Mesodermal cell (in vitro differentiated cells): Measurements from ENCODE around the gene SLC16A11. TPM values are rescaled to one million over a fixed set of nuclear protein-coding genes. Genes with fewer than 3 reads are reported as not detected.
"Not testable (repeated sequence)": the region's sequence is repeated elsewhere in the genome, so short reads cannot be mapped to it uniquely, and the experiment has no call there.

Source experiments
- H3K27ac ChIP-seq: 2 replicates; pipeline ENCODE4 v1.7.0; 2013; ENCODE audit warnings: mild to moderate bottlenecking, low read depth, low read length, moderate library complexity; ENCODE audit not compliant: severe bottlenecking
- H3K36me3 ChIP-seq: 2 replicates; pipeline ENCODE4 v1.7.1; 2013; ENCODE audit warnings: mild to moderate bottlenecking, low read length, moderate library complexity; ENCODE audit not compliant: control insufficient read depth, insufficient read depth
- H3K4me1 ChIP-seq: one replicate; pipeline ENCODE4 v1.7.1; 2013; ENCODE audit warnings: mild to moderate bottlenecking, low read length; ENCODE audit not compliant: insufficient read depth, control insufficient read depth, poor library complexity, severe bottlenecking
- H3K4me3 ChIP-seq: 2 replicates; pipeline ENCODE4 v1.7.0; 2013; ENCODE audit warnings: low read length, control low read depth, mild to moderate bottlenecking; ENCODE audit not compliant: insufficient read depth, poor library complexity, severe bottlenecking; ENCODE audit errors: extremely low read depth
- H3K9me3 ChIP-seq: 2 replicates; pipeline ENCODE4 v1.7.1; 2013; ENCODE audit warnings: mild to moderate bottlenecking, low read length, moderate library complexity; ENCODE audit not compliant: control insufficient read depth
- WGBS, 2 experiments: methylation state at CpG; one replicate each; pipeline ENCODE4 v1.1.5; 2013; ENCODE audit warnings: missing lambda C conversion rate in 2 of 2; ENCODE audit not compliant: insufficient coverage in 2 of 2; 5-methylcytosine and 5-hydroxymethylcytosine counted together
- polyA plus RNA-seq, 2 experiments: library from polyadenylated mRNA; stranded (reverse); fragments of 50-300 nt; gene quantifications; one replicate each; pipeline ENCODE4 v1.2.3, GENCODE V29; 2013

Gene SLC16A11, protein sequence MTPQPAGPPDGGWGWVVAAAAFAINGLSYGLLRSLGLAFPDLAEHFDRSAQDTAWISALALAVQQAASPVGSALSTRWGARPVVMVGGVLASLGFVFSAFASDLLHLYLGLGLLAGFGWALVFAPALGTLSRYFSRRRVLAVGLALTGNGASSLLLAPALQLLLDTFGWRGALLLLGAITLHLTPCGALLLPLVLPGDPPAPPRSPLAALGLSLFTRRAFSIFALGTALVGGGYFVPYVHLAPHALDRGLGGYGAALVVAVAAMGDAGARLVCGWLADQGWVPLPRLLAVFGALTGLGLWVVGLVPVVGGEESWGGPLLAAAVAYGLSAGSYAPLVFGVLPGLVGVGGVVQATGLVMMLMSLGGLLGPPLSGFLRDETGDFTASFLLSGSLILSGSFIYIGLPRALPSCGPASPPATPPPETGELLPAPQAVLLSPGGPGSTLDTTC
- polyA plus RNA-seq (2013, experiment 1 of 2): 0.33 TPM
- polyA plus RNA-seq (2013, experiment 2 of 2): not detected

DNA sequence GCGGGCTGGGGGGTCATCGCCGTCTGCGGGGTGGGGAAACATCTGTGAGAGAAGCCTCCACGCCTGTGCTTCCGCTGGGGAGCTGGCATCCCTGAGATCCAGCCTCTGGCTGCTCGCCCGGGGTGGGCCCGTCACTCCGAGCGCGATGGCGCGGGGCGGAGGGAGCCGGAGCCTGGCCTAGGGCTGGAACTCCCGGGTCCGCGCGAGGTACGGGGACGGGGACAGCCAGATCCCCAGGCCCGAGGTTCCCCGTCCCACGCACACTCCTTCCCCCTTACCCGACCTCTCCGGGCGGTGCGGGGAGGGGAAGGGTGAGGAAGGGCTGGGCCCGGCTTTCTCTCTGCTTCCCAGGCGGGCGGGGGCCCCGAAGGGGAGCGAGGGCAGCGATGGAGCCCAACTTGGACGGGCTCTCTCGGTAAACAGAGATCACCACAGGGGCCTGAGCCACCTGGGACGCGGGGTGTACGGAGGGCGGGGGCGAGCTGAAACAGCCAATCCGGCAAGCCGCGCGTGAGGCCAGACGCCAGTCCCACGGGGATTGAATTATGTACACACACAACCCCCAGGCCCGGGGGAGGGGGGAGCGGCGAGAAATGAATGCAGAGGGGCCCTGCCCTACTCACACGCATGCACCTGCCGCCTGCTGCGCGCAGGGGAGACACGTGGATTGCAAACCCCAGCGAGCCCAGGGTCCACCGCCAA is at the start of gene SLC16A11:
SLC16A11 (minus strand) TSS at position 596 of the 702 bp plus-strand sequence; CDS start at position 17, 579 bp downstream.
- Histone ChIP-seq H3K4me1 (peaks cover 18% of the 10 kb centered on the region), H3K4me3 (peak within 1 kb of the TSS; percentile 17), H3K27ac (no peak within 1 kb of the TSS), H3K9me3 (no peaks in the 10 kb centered on the region), H3K36me3 (no peaks in the 10 kb centered on the region)
- 4 to 8% methylated on average over 28 to 34 of the region's 58 CpGs for WGBS, 2 experiments

DNA sequence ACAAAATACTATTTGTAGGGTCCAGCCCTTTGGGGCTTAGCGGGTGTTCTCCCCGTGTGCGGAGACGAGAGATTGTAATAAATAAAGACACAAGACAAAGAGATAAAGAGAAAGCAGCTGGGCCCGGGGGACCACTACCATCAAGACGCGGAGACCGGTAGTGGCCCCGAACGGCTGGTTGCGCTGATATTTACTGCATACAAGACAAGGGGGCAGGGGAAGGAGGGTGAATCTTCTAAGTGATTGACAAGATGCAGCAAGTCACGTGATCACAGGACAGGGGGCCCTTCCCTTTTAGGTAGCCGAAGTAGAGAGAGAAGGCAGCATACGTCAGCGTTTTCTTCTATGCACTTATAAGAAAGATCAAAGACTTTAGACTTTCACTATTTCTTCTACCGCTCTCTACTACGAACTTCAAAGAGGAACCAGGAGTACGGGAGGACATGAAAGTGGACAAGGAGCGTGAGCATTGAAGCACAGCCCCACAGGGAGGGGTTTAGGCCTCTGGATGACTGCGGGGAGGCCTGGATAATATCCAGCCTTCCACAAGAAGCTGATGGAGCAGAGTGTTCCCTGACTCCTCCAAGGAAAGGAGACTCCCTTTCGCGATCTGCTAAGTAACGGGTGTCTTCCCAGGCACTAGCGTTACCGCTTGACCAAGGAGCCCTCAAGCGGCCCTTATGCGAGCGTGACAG is 47.6 kb upstream of the SLC16A11 start:
- H3K4me1 ChIP-seq, H3K4me3 ChIP-seq, H3K27ac ChIP-seq, H3K9me3 ChIP-seq, H3K36me3 ChIP-seq: not testable (repeated sequence)
- WGBS, 2 experiments: 83% methylated on average over 9 to 10 of the region's 28 CpGs

DNA sequence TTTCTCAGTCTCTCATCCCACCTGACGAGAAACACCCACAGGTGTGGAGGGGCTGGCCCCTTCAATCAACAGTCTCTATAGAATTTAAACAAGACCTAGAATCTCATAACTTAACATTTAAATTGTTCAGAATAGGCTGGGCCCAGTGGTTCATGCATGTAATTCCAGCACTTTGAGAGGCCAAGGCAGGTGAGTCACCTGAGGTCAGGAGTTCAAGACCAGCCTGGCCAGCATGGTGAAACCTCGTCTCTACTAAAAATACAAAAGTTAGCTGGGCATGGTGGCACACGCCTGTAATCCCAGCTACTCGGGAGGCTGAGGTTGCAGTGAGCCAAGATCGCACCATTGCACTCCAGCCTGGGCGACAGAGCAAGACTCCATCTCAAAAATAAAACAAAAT is 45.7 kb upstream of the SLC16A11 start:
- not testable (repeated sequence) for H3K4me1 ChIP-seq, H3K9me3 ChIP-seq, H3K27ac ChIP-seq, H3K4me3 ChIP-seq, H3K36me3 ChIP-seq
- 79 to 87% methylated on average over 5 of the region's 6 CpGs for WGBS, 2 experiments

DNA sequence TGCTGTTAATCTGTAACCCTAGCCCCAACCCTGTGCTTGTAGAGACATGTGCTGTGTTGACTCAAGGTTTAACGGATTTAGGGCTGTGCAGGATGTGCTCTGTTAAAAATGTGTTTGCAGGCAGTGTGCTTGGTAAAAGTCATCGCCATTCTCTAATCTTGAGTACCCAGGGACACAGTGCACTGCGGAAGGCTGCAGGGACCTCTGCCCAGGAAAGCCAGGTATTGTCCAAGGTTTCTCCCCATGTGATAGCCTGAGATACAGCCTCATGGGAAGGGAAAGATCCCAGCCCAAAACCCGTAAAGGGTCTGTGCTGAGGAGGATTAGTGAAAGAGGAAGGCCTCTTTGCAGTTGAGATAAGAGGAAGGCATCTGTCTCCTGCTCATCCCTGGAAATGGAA is 44.5 kb upstream of the SLC16A11 start:
- H3K4me3 ChIP-seq, H3K9me3 ChIP-seq, H3K27ac ChIP-seq, H3K4me1 ChIP-seq, H3K36me3 ChIP-seq: not testable (repeated sequence)
- WGBS, 2 experiments: 85 to 87% methylated on average over 3 of the region's 4 CpGs

DNA sequence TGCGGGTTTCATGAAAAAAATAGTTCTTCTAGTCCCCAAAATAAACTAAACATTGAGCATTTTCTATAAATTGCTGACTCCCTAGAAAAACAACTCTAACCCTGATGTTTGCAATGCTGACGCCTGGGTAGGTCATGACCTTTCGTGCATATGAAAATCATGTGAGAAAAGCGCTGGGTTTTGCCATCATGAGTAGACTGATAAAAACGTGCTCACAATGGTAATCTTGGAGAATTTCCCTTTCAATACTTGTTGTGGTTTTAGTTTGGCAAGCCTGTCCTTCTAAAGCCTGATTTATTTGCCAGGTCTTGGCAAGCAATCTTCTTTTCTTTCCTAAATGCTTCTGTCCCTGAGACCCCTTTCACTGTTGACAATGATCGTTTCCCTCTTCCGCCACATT is 40.2 kb upstream of the SLC16A11 start:
- no peaks in the 10 kb centered on the region for H3K4me1 ChIP-seq
- no peaks in the 10 kb centered on the region for H3K9me3 ChIP-seq
- WGBS, 2 experiments: 77 to 79% methylated on average over 7 of the region's 7 CpGs
- no peaks in the 10 kb centered on the region for H3K36me3 ChIP-seq
- H3K27ac ChIP-seq: no peak overlapping the region
- H3K4me3 ChIP-seq: no peak overlapping the region

DNA sequence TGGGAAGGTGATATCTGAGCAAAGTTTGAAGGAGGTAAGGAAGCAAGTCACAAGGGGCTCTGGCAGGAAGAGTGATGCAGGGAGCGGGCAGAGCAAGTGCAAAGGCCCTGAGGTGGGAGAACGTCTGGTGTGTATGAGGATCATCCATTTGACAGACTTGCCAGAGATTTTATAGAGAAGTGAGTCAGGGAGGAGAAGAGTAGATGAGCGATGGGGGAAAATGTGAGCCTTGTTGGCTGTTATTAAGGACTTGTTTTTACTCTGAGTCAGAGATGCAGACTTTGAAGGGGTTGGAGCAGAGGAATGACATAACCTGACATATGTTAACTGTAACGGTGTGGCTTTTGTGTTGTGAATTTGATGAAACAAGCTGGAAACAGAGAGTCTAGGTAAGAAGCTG is 39.7 kb upstream of the SLC16A11 start:
- no peaks in the 10 kb centered on the region for H3K4me1 ChIP-seq
- 85 to 92% methylated on average over 4 of the region's 4 CpGs for WGBS, 2 experiments
- H3K4me3 ChIP-seq: no peak overlapping the region
- no peaks in the 10 kb centered on the region for H3K36me3 ChIP-seq
- H3K9me3 ChIP-seq: no peaks in the 10 kb centered on the region
- H3K27ac ChIP-seq: no peak overlapping the region

DNA sequence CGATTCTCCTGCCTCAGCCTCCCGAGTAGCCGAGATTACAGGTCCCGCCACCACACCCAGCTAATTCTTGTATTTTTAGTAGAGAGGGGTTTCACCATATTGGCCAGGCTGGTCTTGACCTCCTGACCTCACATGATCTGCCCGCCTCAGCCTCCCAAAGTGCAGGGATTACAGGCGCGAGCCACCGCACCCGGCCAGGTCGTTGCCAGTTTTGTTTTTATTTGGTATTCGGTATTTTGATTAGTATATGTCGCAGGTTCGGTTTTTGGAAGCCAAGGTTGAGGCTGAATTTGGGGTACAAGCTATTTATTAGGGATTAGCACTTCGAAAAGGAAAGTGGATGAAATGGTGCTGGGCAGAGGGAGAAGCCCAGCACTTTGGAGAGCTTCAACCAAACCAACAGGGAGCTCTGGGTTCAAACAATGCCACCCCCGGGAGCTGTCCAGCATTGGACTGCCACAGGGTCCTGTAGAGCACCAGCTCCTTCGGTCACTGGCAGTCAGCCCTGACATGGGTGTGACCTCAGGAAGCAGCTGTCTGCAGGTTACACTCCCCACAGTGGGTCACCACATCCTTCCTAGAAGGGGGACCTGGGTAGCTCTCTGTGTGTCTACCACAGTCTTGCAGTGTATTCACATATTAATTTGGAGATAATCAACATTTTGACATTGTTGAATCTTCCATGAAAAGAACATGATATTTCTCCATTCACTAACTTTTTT is 37.6 kb upstream of the SLC16A11 start:
- WGBS, 2 experiments: 92% methylated on average over 13 to 15 of the region's 16 CpGs
- Histone ChIP-seq H3K4me3 (no peak overlapping the region), H3K36me3 (no peaks in the 10 kb centered on the region), H3K9me3 (no peaks in the 10 kb centered on the region), H3K4me1 (no peaks in the 10 kb centered on the region), H3K27ac (no peak overlapping the region)

DNA sequence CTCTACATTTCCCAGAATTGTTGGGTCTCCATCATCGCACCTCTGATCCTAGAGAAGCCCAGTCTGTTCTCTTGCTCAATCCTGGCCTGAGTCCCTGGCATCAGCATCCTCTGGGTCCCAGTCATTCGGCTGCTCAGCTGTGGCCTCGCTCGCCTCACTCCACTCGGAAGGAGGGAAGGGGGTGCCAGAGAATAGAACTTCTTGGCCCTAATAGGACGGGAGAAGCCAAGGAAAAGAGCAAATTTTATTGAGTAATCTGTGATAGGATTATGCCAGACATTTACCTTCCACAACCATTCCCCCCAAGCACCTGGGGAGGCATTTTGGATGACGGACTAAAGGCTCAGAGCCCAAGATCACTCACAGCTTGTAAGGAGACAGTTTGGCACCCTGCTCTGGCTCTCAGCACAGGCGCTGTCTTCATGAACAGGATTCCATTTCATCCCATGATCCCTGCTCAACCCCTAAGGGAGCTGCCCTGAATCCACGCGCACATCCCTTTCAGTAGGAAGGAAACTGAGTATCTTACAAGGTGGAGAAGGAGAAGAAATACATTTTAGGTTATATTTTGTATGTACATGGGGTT is 36.7 kb upstream of the SLC16A11 start:
- Histone ChIP-seq H3K36me3 (no peaks in the 10 kb centered on the region), H3K9me3 (no peaks in the 10 kb centered on the region), H3K4me1 (no peaks in the 10 kb centered on the region), H3K27ac (no peak overlapping the region), H3K4me3 (no peak overlapping the region)
- WGBS, 2 experiments: 93% methylated on average over 6 to 7 of the region's 10 CpGs

DNA sequence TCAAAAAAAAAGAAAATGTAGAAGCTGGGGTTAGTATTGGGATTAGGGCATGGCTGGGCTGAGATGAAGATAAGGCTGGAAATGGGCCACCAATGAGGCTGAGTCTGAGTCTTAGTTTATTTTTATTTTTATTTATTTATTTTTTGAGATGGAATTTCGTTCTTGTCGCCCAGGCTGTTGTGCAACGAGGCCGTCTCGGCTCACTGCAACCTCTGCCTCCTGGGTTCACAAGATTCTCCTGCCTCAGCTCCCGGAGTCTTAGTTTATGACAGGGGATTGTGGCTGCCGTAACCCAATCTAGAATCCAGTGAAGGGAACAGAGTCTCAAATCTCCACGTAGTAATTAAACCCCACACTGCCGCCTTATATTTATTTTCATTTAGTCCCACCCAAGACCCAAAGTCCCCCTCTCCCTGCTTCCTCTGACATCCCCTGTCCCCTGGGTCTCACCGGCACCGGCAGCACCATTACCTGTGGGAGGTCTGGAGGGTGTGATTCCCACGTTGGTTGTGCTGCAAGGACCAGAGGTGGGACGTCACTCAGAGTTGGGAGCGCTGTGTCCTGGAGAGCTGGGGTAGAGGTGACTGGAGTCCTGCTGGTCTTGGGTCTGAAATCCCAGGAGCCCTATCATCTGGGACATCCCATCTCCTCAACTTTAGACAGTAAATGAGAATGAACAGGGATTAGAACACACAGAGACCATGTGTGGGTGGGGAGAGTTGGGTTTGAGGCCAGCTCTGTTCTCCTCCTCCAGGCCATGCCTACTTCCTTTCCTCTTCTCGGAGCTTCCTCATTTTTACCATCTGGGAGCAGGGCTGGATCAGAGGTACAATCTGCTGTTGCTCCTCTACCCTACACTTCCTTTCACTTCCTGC is 35.9 kb upstream of the SLC16A11 start, which contains the start of gene CLEC10A:
CLEC10A (minus strand) TSS at position 671 of the 875 bp plus-strand sequence. CDS start 1,439 bp downstream, outside the sequence.
- H3K9me3 ChIP-seq: no peaks in the 10 kb centered on the region
- 91 to 94% methylated on average over 5 to 10 of the region's 15 CpGs for WGBS, 2 experiments
- no peaks in the 10 kb centered on the region for H3K4me1 ChIP-seq
- no peak within 1 kb of the TSS for H3K27ac ChIP-seq
- H3K36me3 ChIP-seq: no peaks in the 10 kb centered on the region
- no peak within 1 kb of the TSS for H3K4me3 ChIP-seq
